ENCODE results near the gene LRP11. TPM values are rescaled to one million over a fixed set of nuclear protein-coding genes. Genes with fewer than 3 reads are reported as not detected.

Gene LRP11
- total and polyA plus RNA-seq, 2 donors (not counting 1 experiment from before 2014, with no cell fraction given), result 58.4 to 89.5 TPM

GRCh38 chr6:149859368-149859767, 4.8 kb downstream of the LRP11 start:
- TF ChIP-seq CTCF (conservative IDR thresholded peaks at IDR 0.05 in 1 of 2, IDR thresholded peaks at IDR 0.05 in 1 of 2; ENCODE audit: low read depth in 1 of 2, low read length in 2 of 2), result no peak
- TF ChIP-seq EZH2 (IDR thresholded peaks at IDR 0.05; ENCODE audit: low read length, missing control alignments), result no peak
- H3K4me3 ChIP-seq (replicated peaks in 1 of 4; ENCODE audit: control extremely low read depth in 1 of 4, insufficient read depth in 1 of 4, low read depth in 3 of 4, low read length in 4 of 4), result no peak overlapping the region
- H3K9ac ChIP-seq (ENCODE audit: insufficient read depth, low read length), result no peak overlapping the region
- H2AFZ ChIP-seq (ENCODE audit: low read length), result no peak overlapping the region
- H3K9me3 ChIP-seq (ENCODE audit: control insufficient read depth, insufficient read depth, low read depth, low read length), result no peaks in the 10 kb centered on the region
- no peaks in the 10 kb centered on the region for H4K20me1 ChIP-seq (ENCODE audit: control insufficient read depth, extremely low read depth, insufficient read depth, low read length)
- H3K4me1 ChIP-seq (ENCODE audit: control insufficient read depth, extremely low read depth, insufficient read depth, low read length), result peaks cover 28% of the 10 kb centered on the region
- no peak overlapping the region for H3K4me2 ChIP-seq (ENCODE audit: extremely low read depth, insufficient read depth, low read length)
- peaks cover 50% of the 10 kb centered on the region for H3K79me2 ChIP-seq (ENCODE audit: control insufficient read depth, insufficient read depth, low read length)
- H3K36me3 ChIP-seq (ENCODE audit: control insufficient read depth, insufficient read depth, low read length), result no peaks in the 10 kb centered on the region
- no peaks in the 10 kb centered on the region for H3K27me3 ChIP-seq (ENCODE audit: control insufficient read depth, insufficient read depth, low read length)
- peak; percentile 72 to 98 for DNase-seq (ENCODE audit: low read depth in 2 of 2)
- H3K27ac ChIP-seq (ENCODE audit: insufficient read depth, low read length), result peak overlapping the region; percentile 33

DNA sequence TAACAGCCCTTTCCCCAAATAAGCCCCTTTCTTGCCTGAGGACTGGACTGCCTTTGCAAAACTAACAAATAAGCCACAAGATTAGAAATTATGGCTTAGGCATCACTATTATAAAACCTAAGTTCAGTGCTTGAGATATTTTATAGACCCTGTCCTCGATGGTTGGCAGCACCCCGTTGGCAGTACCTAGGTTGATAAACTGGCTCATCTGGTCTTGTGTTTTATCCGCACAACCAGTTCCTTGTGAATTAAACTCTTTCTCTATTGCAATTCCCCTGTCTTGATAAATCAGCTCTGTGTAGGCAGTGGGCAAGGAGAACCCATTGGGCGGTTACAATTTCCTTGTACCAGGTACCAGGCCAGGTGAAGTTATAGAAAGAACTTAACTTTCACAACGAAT, 6.6 kb downstream of the LRP11 start:
- DNase-seq (ENCODE audit: low read depth in 2 of 2), result no peak
- Histone ChIP-seq H3K27me3 (ENCODE audit: control insufficient read depth, insufficient read depth, low read length) (no peaks in the 10 kb centered on the region), H2AFZ (ENCODE audit: low read length) (no peak overlapping the region), H3K79me2 (ENCODE audit: control insufficient read depth, insufficient read depth, low read length) (peaks cover 53% of the 10 kb centered on the region), H3K4me3 (replicated peaks in 1 of 4; ENCODE audit: control extremely low read depth in 1 of 4, insufficient read depth in 1 of 4, low read depth in 3 of 4, low read length in 4 of 4) (no peak overlapping the region), H3K27ac (ENCODE audit: insufficient read depth, low read length) (peak overlapping the region; percentile 86), H3K9ac (ENCODE audit: insufficient read depth, low read length) (no peak overlapping the region), H4K20me1 (ENCODE audit: control insufficient read depth, extremely low read depth, insufficient read depth, low read length) (no peaks in the 10 kb centered on the region), H3K36me3 (ENCODE audit: control insufficient read depth, insufficient read depth, low read length) (no peaks in the 10 kb centered on the region), H3K9me3 (ENCODE audit: control insufficient read depth, insufficient read depth, low read depth, low read length) (no peaks in the 10 kb centered on the region), H3K4me2 (ENCODE audit: extremely low read depth, insufficient read depth, low read length) (no peak overlapping the region), H3K4me1 (ENCODE audit: control insufficient read depth, extremely low read depth, insufficient read depth, low read length) (peaks cover 28% of the 10 kb centered on the region)
- TF ChIP-seq CTCF (conservative IDR thresholded peaks at IDR 0.05 in 1 of 2, IDR thresholded peaks at IDR 0.05 in 1 of 2; ENCODE audit: low read depth in 1 of 2, low read length in 2 of 2) (no peak), EZH2 (IDR thresholded peaks at IDR 0.05; ENCODE audit: low read length, missing control alignments) (no peak)

GRCh38 chr6:149856256-149856994, 7.7 kb downstream of the LRP11 start:
- Histone ChIP-seq H3K36me3 (ENCODE audit: control insufficient read depth, insufficient read depth, low read length) (no peaks in the 10 kb centered on the region), H3K79me2 (ENCODE audit: control insufficient read depth, insufficient read depth, low read length) (peaks cover 44% of the 10 kb centered on the region), H4K20me1 (ENCODE audit: control insufficient read depth, extremely low read depth, insufficient read depth, low read length) (no peaks in the 10 kb centered on the region), H3K9me3 (ENCODE audit: control insufficient read depth, insufficient read depth, low read depth, low read length) (no peaks in the 10 kb centered on the region), H3K27me3 (ENCODE audit: control insufficient read depth, insufficient read depth, low read length) (no peaks in the 10 kb centered on the region), H3K9ac (ENCODE audit: insufficient read depth, low read length) (no peak overlapping the region), H3K4me3 (replicated peaks in 1 of 4; ENCODE audit: control extremely low read depth in 1 of 4, insufficient read depth in 1 of 4, low read depth in 3 of 4, low read length in 4 of 4) (peak overlapping the region in 1 of 4 experiments; percentile 62), H3K27ac (ENCODE audit: insufficient read depth, low read length) (peak overlapping the region; percentile 86), H2AFZ (ENCODE audit: low read length) (no peak overlapping the region), H3K4me2 (ENCODE audit: extremely low read depth, insufficient read depth, low read length) (peak overlapping the region; percentile 78), H3K4me1 (ENCODE audit: control insufficient read depth, extremely low read depth, insufficient read depth, low read length) (peaks cover 32% of the 10 kb centered on the region)
- TF ChIP-seq CTCF (conservative IDR thresholded peaks at IDR 0.05 in 1 of 2, IDR thresholded peaks at IDR 0.05 in 1 of 2; ENCODE audit: low read depth in 1 of 2, low read length in 2 of 2) (no peak), EZH2 (IDR thresholded peaks at IDR 0.05; ENCODE audit: low read length, missing control alignments) (no peak)
- DNase-seq (ENCODE audit: low read depth in 2 of 2), result no peak

All from fibroblast of lung (primary cell).